ENCODE data around the gene SDHAF2. TPM values are rescaled to one million over a fixed set of nuclear protein-coding genes. Genes with fewer than 3 reads are reported as not detected.
"Not testable (repeated sequence)": the region's sequence is repeated elsewhere in the genome, so short reads cannot be mapped to it uniquely, and the experiment has no call there.

The SDHAF2 gene
- total and polyA plus RNA-seq, 2 of the 4 experiments (the other 2 are of a cell fraction) = 50.4 to 91.1 TPM

GRCh38 chr11:61430839-61431238, 915 bp downstream of the SDHAF2 start:
- Histone ChIP-seq H4K20me1 (ENCODE audit: insufficient read depth, low read length) (peaks cover 33% of the 10 kb centered on the region), H3K9ac (ENCODE audit: low read depth, low read length) (peak overlapping the region; percentile 100; the same call in 1 of the 2 replicates), H3K4me2 (ENCODE audit: low read depth, low read length) (peak overlapping the region; percentile 94), H3K4me3 (ENCODE audit: insufficient read depth, low read depth, low read length) (peak overlapping the region; percentile 98; the same call in 1 of the 2 replicates), H3K79me1 (ENCODE audit: low read depth in 1 of 2, low read length in 2 of 2) (peaks cover 18 to 42% of the 10 kb centered on the region in 2 experiments), H3K36me3 (ENCODE audit: control insufficient read depth, insufficient read depth, low read length) (peaks cover 20% of the 10 kb centered on the region)
- H4K8ac ChIP-seq (ENCODE audit: low read depth in 2 of 2, low read length in 2 of 2); intact Hi-C loops (cut with micrococcal nuclease); H2AK9ac ChIP-seq (replicated peaks; ENCODE audit: low read depth, low read length, poor library complexity); H2BK20ac ChIP-seq (ENCODE audit: low read depth, low read length); ATAC-seq (ENCODE audit: low read depth); H3K23ac ChIP-seq (ENCODE audit: low read depth, low read length); H4K5ac ChIP-seq (ENCODE audit: low read depth, low read length); H2BK5ac ChIP-seq (ENCODE audit: low read depth, low read length, poor library complexity, severe bottlenecking); in situ Hi-C loops (cut with MboI; ENCODE audit: low sequenced_read_pairs); H3K27me3 ChIP-seq (ENCODE audit: control insufficient read depth, insufficient read depth, low read length); POLR2A ChIA-PET (ENCODE audit: unreplicated experiment); H2AK5ac ChIP-seq (ENCODE audit: low read depth, low read length); H2BK15ac ChIP-seq (ENCODE audit: low read depth, low read length); dilution Hi-C loops (cut with HindIII; ENCODE audit: low sequenced_read_pairs, unreplicated experiment); H3K14ac ChIP-seq (replicated peaks; ENCODE audit: low read depth, low read length); H2AFZ ChIP-seq (replicated peaks; ENCODE audit: low read length, poor library complexity); H3K27ac ChIP-seq (ENCODE audit: insufficient read depth, low read length); H4K91ac ChIP-seq (ENCODE audit: insufficient read depth, low read depth, low read length); H3K9me1 ChIP-seq (ENCODE audit: insufficient read depth, low read length); H3K4me1 ChIP-seq (ENCODE audit: control insufficient read depth, insufficient read depth, low read length); H3K9me3 ChIP-seq (ENCODE audit: control insufficient read depth, insufficient read depth, low read length); BruUV-seq (replicated peaks); H3K56ac ChIP-seq (ENCODE audit: extremely low read depth, insufficient read depth, low read length); H3K18ac ChIP-seq (ENCODE audit: low read depth, low read length); DNase-seq; H2BK120ac ChIP-seq (ENCODE audit: low read depth, low read length); H3K4ac ChIP-seq (ENCODE audit: low read depth, low read length): not testable (repeated sequence)
- WGBS, 2 experiments (ENCODE audit: extremely low coverage in 2 of 2, insufficient read length in 1 of 2) = no CpG with 5 or more reads among the region's 10 CpGs
- CTCF ChIA-PET = interaction anchor here (2.9 kb wide), 1 partner anchor 15 kb away, joined by 9 read pairs; no protein-coding TSS in a partner anchor
